H1 (cell line): ENCODE measurements around the gene OLFM2. TPM values are rescaled to one million over a fixed set of nuclear protein-coding genes. Genes with fewer than 3 reads are reported as not detected.

Experiments
- CTCF ChIP-seq, 3 experiments: IDR thresholded peaks; 1 replicate in 2 of 3; 2 replicates in 1 of 3; pipeline versions ENCODE4 v1.5.1 to v1.6.1; 2011; ENCODE audit warnings: low read length in 3 of 3, mild to moderate bottlenecking in 3 of 3, inconsistent platforms in 2 of 3, low read depth in 1 of 3, moderate library complexity in 1 of 3; ENCODE audit not compliant: insufficient read depth in 1 of 3; ENCODE audit errors: control extremely low read depth in 1 of 3
- KDM1A ChIP-seq: fragments of 200-600, 300-600 bp; sonication (generic); IDR thresholded peaks from 2 replicates; pipeline ENCODE4 v1.7.1; 2016; ENCODE audit warnings: mild to moderate bottlenecking, low read length, borderline replicate concordance
- MAX ChIP-seq: IDR thresholded peaks from 2 replicates; pipeline ENCODE4 v1.6.1; 2012; ENCODE audit warnings: inconsistent platforms
- NRF1 ChIP-seq: IDR thresholded peaks from 2 replicates; pipeline ENCODE4 v1.6.1; 2011; ENCODE audit warnings: mild to moderate bottlenecking, low read depth, low read length, improper control_type of control experiment
- RBBP5 ChIP-seq: IDR thresholded peaks from 2 replicates; pipeline ENCODE4 v1.7.1; 2012; ENCODE audit warnings: low read depth, mild to moderate bottlenecking, inconsistent platforms, low read length, moderate library complexity, borderline replicate concordance
- RXRA ChIP-seq: IDR thresholded peaks from 2 replicates; pipeline ENCODE4 v1.6.1; 2011; ENCODE audit warnings: low read depth, mild to moderate bottlenecking, low read length, moderate library complexity; ENCODE audit not compliant: insufficient read depth
- SIN3A ChIP-seq, 2 experiments: IDR thresholded peaks in 1 of 2; conservative IDR thresholded peaks in 1 of 2; 2 replicates each; pipeline ENCODE4 v1.6.1; 2011 to 2012; ENCODE audit warnings: low read length in 2 of 2, improper control_type of control experiment in 1 of 2, low read depth in 1 of 2, mild to moderate bottlenecking in 1 of 2
- SIRT6 ChIP-seq: IDR thresholded peaks from one replicate; pipeline ENCODE4 v1.7.1; 2012; ENCODE audit warnings: low read length, inconsistent platforms
- SP2 ChIP-seq: IDR thresholded peaks from 2 replicates; pipeline ENCODE4 v1.6.1; 2012; ENCODE audit warnings: mild to moderate bottlenecking, low read length, inconsistent platforms
- TBP ChIP-seq: IDR thresholded peaks from 2 replicates; pipeline ENCODE4 v1.6.1; 2011; ENCODE audit warnings: low read depth, low read length, improper control_type of control experiment
- polyA plus RNA-seq, 7 experiments: library from polyadenylated mRNA; depleted of rRNA in 3 of 7; stranded (reverse) in 5 of 7; unstranded in 2 of 7; fragments of >200 nt in 5 of 7; fragments of 200-250 nt in 2 of 7; gene quantifications; 1 replicate in 5 of 7; 2 replicates in 1 of 7; 4 replicates in 1 of 7; pipeline versions ENCODE4 v1.2.1 to v1.2.3, GENCODE V29; 2011 to 2013; ENCODE audit warnings: missing spikeins in 2 of 7, mixed read lengths in 2 of 7
- total RNA-seq: library from RNA; stranded (reverse); fragmentation: NEBNext Ultra II Directional; extraction: Animal tissue kit (Norgen Biotek cat#: 25700); gene quantifications from 2 replicates; pipeline ENCODE4 v1.2.1, GENCODE V29; 2021

The OLFM2 gene
- total and polyA plus RNA-seq, 2 of the 8 experiments (the other 6 are each of a cell fraction or from before 2014, with no cell fraction given): 68.2 to 151 TPM

- no peak for TF ChIP-seq RBBP5
- TF ChIP-seq MAX: peak; percentile 89
- TF ChIP-seq CTCF (IDR thresholded peaks at IDR 0.05; ENCODE audit: control extremely low read depth in 1 of 3, insufficient read depth in 1 of 3, low read depth in 1 of 3, low read length in 3 of 3): peak in 2 of 3 experiments; percentile 27; a peak in 2 of 4 replicates
- no peak for TF ChIP-seq SP2
- TF ChIP-seq SIRT6: no peak
- peak; percentile 30; the same call in 1 of the 2 replicates for TF ChIP-seq TBP
- TF ChIP-seq SIN3A (conservative IDR thresholded peaks at IDR 0.05 in 1 of 2, IDR thresholded peaks at IDR 0.05 in 1 of 2; ENCODE audit: low read depth in 1 of 2, low read length in 2 of 2): no peak
- peak; percentile 67 for TF ChIP-seq NRF1
- no peak for TF ChIP-seq RXRA
- peak; percentile 80; the same call in 1 of the 2 replicates for TF ChIP-seq KDM1A
- TF ChIP-seq, all 59 proteins: peak for 10
Observed at GRCh38 chr19:9966448-9966847, 30.1 kb upstream of the OLFM2 start (continued).
